Keratinocyte (primary cell): ENCODE data around the gene TFPI2.

ENCODE experiments used
- EZH2 ChIP-seq: IDR thresholded peaks from one replicate; pipeline ENCODE4 v1.6.1; 2012; ENCODE audit warnings: inconsistent platforms, mild to moderate bottlenecking, low read length, moderate library complexity
- TF ChIP-seq, protein P1 (sequence below), 3 experiments: IDR thresholded peaks in 1 of 3; conservative IDR thresholded peaks in 1 of 3; optimal IDR thresholded peaks in 1 of 3; 2 replicates in 2 of 3; 3 replicates in 1 of 3; pipeline versions ENCODE3 to v1.5.1; 2011; ENCODE audit warnings: low read length in 3 of 3, mild to moderate bottlenecking in 3 of 3, moderate library complexity in 2 of 3, control low read depth in 1 of 3, inconsistent platforms in 1 of 3; ENCODE audit not compliant: insufficient read depth in 2 of 3; ENCODE audit errors: extremely low read depth in 1 of 3

DNA sequence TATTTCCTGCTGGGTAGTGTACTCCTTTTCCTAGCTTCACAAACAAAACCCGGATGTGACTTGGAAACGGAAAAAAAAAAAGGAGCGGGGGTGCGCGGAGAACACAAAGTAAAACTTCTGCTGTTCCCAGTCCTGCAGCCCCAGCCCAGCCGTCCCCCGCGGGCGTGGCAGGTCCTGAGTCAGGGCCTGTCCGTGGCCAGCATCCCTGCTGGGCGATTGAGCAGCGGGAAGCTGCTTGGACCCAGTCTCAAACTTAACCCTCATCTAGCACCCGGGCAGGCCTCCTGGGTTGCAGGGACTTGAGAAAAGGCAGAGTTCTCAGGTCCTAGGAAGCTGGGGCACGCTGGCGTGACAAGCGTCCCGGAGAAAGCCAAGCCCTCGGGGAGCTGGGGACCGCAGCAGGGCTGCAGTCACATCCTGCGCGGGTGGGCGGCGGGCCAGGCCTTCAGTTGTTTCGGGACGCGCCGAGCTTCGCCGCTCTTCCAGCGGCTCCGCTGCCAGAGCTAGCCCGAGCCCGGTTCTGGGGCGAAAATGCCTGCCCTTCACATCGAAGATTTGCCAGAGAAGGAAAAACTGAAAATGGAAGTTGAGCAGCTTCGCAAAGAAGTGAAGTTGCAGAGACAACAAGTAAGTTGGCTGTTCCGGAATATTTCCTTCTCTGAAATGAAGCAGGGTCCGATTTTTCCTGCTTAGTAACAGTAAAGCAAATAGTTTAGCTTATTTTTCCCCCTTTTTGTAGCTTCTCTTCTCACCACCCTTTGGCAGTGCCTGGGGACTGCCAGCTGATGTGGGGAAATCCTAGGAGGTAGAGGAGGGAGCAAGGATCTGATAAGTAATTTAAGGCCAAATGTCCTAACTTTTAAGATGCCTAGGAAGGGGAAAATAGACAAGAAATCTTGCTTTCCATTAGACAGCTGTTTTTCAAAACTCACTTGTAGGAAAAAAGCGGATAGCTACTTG lies 31.3 kb upstream of the TFPI2 start, which contains the start of gene GNG11:
- TF ChIP-seq, protein P1, sequence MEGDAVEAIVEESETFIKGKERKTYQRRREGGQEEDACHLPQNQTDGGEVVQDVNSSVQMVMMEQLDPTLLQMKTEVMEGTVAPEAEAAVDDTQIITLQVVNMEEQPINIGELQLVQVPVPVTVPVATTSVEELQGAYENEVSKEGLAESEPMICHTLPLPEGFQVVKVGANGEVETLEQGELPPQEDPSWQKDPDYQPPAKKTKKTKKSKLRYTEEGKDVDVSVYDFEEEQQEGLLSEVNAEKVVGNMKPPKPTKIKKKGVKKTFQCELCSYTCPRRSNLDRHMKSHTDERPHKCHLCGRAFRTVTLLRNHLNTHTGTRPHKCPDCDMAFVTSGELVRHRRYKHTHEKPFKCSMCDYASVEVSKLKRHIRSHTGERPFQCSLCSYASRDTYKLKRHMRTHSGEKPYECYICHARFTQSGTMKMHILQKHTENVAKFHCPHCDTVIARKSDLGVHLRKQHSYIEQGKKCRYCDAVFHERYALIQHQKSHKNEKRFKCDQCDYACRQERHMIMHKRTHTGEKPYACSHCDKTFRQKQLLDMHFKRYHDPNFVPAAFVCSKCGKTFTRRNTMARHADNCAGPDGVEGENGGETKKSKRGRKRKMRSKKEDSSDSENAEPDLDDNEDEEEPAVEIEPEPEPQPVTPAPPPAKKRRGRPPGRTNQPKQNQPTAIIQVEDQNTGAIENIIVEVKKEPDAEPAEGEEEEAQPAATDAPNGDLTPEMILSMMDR (optimal IDR thresholded peaks at IDR 0.05 in 1 of 3, IDR thresholded peaks at IDR 0.05 in 1 of 3, conservative IDR thresholded peaks at IDR 0.05 in 1 of 3; ENCODE audit: extremely low read depth in 1 of 3, insufficient read depth in 2 of 3, low read length in 3 of 3) = no peak
- no peak for TF ChIP-seq EZH2
